ENCODE data around the gene DEDD.

Gene DEDD

GRCh38 chr1:161111117-161111516 lies 21.4 kb downstream of the DEDD start:
- TF ChIP-seq EP300 (IDR thresholded peaks at IDR 0.05; ENCODE audit: borderline replicate concordance) (no peak), TEAD4 (IDR thresholded peaks at IDR 0.05) (no peak), TAF1 (IDR thresholded peaks at IDR 0.05; ENCODE audit: low read depth) (no peak), FOXM1 (IDR thresholded peaks at IDR 0.05; ENCODE audit: borderline replicate concordance, low read depth) (no peak), TCF12 (IDR thresholded peaks at IDR 0.05; ENCODE audit: low read depth) (no peak), CEBPB (IDR thresholded peaks at IDR 0.05) (no peak), ZBTB7A (IDR thresholded peaks at IDR 0.05; ENCODE audit: low read depth) (no peak)

GRCh38 chr1:161106431-161106830 lies 26.0 kb downstream of the DEDD start:
- TF ChIP-seq USF1 (IDR thresholded peaks at IDR 0.05), result no peak
- no peak for TF ChIP-seq EGR1 (IDR thresholded peaks at IDR 0.05)
- TF ChIP-seq TCF12 (IDR thresholded peaks at IDR 0.05; ENCODE audit: low read depth), result no peak
- no peak for TF ChIP-seq CREB1 (IDR thresholded peaks at IDR 0.05; ENCODE audit: low read depth)
- TF ChIP-seq FOXM1 (IDR thresholded peaks at IDR 0.05; ENCODE audit: borderline replicate concordance, low read depth), result no peak
- no peak for TF ChIP-seq ZBTB7A (IDR thresholded peaks at IDR 0.05; ENCODE audit: low read depth)
- no peak for TF ChIP-seq TAF1 (IDR thresholded peaks at IDR 0.05; ENCODE audit: low read depth)
- TF ChIP-seq MAX (IDR thresholded peaks at IDR 0.05), result no peak
- TF ChIP-seq REST (IDR thresholded peaks at IDR 0.05; ENCODE audit: low read depth), result no peak
- no peak for TF ChIP-seq EP300 (IDR thresholded peaks at IDR 0.05; ENCODE audit: borderline replicate concordance)
- no peak for TF ChIP-seq YY1 (IDR thresholded peaks at IDR 0.05; ENCODE audit: low read depth)
- TF ChIP-seq NFIC (IDR thresholded peaks at IDR 0.05), result no peak
- no peak for TF ChIP-seq CEBPB (IDR thresholded peaks at IDR 0.05)
- TF ChIP-seq TEAD4 (IDR thresholded peaks at IDR 0.05), result no peak
- TF ChIP-seq RAD21 (IDR thresholded peaks at IDR 0.05; ENCODE audit: low read depth), result no peak

GRCh38 chr1:161100556-161100955 lies 31.9 kb downstream of the DEDD start:
- no peak for TF ChIP-seq REST (IDR thresholded peaks at IDR 0.05; ENCODE audit: low read depth)

GRCh38 chr1:161099090-161099802 lies 33.2 kb downstream of the DEDD start:
- TF ChIP-seq TCF12 (IDR thresholded peaks at IDR 0.05; ENCODE audit: low read depth) (no peak), REST (IDR thresholded peaks at IDR 0.05; ENCODE audit: low read depth) (no peak), YY1 (IDR thresholded peaks at IDR 0.05; ENCODE audit: low read depth) (no peak), EGR1 (IDR thresholded peaks at IDR 0.05) (no peak), NFIC (IDR thresholded peaks at IDR 0.05) (no peak), CREB1 (IDR thresholded peaks at IDR 0.05; ENCODE audit: low read depth) (no peak), ZBTB7A (IDR thresholded peaks at IDR 0.05; ENCODE audit: low read depth) (no peak), USF1 (IDR thresholded peaks at IDR 0.05) (no peak), CEBPB (IDR thresholded peaks at IDR 0.05) (no peak), RAD21 (IDR thresholded peaks at IDR 0.05; ENCODE audit: low read depth) (no peak), EP300 (IDR thresholded peaks at IDR 0.05; ENCODE audit: borderline replicate concordance) (no peak), MAX (IDR thresholded peaks at IDR 0.05) (no peak), TAF1 (IDR thresholded peaks at IDR 0.05; ENCODE audit: low read depth) (no peak), TEAD4 (IDR thresholded peaks at IDR 0.05) (no peak)

All from Ishikawa (cell line).